Activated T-cell treated with anti-CD3 and anti-CD28 coated beads for 24 hours (primary cell): ENCODE data around the gene PMCH.
"Not testable (repeated sequence)": the region's sequence is repeated elsewhere in the genome, so short reads cannot be mapped to it uniquely, and the experiment has no call there.

Experiments
- DNase-seq: peaks from one replicate; pipeline ENCODE4 v3.0.0-alpha.2; 2020; ENCODE audit warnings: low read depth

Gene PMCH, protein sequence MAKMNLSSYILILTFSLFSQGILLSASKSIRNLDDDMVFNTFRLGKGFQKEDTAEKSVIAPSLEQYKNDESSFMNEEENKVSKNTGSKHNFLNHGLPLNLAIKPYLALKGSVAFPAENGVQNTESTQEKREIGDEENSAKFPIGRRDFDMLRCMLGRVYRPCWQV

DNA sequence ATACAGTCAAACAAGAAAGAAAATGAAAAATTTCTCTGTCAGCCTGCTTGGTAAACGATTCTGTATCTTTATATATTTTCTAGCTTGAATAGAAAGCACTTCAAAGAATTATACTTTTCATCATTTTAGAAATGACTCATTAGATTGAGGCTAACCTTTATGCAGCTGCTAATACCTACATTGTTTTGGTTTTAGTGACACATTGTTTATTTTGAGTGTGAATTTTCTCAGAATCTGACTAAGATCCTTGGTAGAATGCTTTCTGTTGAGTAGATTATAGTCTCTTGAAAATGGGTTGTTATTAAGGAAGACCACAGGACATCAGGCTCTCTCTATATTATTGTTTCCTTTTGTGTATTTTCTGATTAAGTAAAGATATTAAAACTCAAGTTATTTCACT lies at the start of gene PMCH:
Gene PMCH (minus strand): TSS at position 45 of the 400 bp plus-strand sequence. CDS start 63 bp downstream, outside the sequence.
- DNase-seq, result no peak

DNA sequence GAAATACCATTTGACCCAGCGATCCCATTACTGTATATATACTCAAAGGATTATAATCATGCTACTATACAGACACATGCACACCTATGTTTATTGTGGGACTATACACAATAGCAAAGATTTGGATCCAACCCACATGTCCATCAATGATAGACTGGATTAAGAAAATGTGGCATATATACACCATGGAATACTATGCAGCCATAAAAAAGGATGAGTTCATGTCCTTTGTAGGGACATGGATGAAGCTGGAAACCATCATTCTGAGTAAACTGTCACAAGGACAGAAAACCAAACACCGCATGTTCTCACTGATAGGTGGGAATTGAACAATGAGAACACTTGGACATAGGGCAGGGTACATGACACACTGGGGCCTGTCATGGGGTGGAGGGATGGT lies 43.2 kb upstream of the PMCH start:
- DNase-seq, result not testable (repeated sequence)

DNA sequence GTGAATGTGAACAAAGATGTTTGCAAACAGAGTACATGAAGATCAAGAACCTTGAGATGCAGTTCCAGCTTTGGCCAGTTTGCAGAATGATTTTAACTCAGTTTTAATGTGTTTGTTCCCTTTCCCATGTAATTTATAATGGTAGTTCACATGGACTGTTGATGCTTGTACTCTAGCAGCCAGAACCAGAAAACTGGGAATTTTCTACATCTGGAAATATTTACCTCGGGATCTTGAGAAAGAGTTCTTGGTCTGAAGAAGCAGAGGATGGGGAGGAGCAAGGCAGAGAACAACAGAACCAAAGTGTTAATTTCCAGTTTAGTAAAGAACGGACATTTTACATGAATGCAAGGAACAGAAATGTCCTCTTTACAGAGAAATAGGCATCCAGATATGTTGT lies 37.0 kb upstream of the PMCH start:
- DNase-seq, result no peak

DNA sequence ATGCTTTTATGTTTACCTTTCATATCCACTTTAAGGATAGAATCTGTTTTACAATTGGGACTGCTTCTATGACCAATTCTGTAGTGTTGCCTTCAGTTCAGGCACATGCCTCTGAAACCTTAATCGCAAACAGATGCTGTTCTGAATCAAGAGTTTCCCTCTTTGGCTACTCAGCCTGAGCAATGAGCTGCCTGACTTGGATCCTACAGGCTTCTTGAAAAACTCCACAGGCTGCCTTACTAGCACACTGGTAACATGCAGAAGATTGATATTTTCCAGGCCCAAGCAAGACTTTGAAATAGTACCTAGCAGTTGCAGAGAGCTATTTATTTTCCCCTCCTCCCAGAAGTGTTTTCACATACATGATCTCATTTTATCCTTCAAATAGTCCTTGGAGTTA lies 34.8 kb upstream of the PMCH start:
- no peak for DNase-seq

DNA sequence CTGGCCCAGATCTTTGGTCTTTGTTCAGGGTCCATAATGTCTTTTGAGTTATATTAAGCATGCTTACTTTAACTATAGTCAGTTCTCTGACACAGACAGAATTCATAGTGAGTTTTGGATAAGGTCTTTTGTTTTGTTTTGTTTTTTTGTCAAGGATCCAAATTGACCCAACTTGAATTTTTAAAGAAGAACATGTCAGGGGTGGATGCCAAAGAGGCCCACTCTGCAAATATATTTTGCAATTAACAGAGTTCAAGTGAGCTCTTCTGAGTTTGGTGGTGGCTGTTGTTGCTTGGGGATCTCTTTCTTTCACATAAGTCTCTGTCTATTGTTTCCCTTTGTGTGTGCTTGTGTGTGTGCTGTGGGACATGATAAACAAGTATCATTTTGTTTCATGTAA lies 34.4 kb upstream of the PMCH start:
- DNase-seq, result no peak

DNA sequence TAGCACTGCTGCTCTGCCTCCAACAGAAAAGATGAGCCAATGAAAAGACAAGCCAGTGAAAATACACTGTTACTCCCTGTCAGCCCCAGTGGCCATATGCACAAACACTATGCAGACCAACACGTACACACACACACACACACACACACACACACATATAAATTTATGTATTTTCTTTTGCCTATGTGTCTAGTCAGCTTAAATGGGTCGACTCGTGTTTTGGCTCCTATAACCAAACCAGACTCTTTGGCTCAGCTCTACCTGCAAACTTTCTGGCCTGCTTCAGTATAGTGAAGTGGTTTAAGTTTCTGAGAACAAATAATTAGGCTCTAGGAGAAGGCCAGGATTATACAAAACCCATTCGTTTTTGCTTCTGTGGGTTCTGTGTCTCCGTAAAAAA lies 30.3 kb upstream of the PMCH start:
- DNase-seq, result no peak

DNA sequence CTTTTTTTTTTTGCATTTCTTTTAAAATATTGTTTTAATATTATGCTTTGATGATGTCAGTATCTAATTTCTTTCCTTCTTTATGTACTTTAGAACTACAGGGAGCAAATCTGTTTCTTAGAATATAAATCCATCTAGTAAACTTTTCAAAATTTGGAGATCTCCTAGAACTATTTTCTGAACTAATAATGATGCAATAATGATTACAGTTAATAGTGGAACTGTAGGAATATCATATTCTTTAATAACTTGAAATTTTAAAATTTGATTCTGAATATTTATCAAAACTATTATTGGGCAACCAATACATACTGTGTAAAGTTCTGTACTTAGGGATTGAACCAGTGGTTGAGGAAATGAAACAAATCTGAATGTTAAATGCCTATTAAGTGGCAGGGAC lies 23.1 kb upstream of the PMCH start:
- no peak for DNase-seq

DNA sequence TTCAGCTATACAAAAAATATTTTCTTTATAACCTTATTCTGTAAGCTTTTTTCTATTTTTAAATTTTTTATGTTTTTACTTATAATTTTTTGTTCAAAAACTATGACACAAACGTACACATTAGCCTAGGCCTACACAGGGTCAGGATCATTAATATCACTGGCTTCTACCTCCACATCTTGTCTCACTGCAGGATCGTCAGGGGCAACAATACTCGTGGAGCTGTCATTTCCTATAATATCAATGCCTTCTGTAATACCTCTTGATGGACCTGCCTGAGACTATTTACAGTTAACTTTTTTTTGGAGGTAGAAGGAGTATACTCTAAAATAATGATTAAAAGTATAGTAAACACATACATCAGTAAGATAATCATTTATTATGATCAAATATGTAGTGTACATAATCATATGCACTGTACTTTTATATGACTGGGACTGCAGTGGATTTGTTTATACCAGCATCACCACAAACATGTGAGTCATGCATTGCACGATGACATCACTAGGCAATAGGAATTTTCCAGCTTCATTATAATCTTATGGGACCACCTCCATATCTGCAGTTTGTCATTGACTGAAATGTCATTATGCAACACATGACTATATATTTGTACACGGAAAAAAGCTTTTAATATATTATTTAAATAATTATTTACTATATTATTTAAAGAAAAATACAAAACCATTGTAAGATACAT lies 18.5 kb upstream of the PMCH start:
- no peak for DNase-seq

DNA sequence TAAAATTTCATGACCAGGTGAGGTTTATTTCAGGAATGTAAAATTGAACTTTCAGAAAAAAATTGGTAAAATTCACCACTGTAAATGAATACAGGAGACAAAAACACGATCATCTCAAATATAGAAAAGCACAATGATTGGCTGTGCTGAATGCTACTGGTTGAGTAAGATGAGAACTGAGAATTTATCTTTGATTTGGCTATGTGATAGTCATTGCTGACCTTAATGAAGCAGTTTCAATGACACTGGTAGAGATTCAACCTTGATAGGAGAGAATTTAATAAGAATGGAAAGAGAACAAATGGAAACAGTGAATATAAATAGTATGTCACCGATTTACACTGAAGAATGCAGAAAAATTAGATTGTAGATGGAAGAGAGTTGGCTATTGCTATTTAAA lies 6.4 kb upstream of the PMCH start:
- DNase-seq, result no peak

DNA sequence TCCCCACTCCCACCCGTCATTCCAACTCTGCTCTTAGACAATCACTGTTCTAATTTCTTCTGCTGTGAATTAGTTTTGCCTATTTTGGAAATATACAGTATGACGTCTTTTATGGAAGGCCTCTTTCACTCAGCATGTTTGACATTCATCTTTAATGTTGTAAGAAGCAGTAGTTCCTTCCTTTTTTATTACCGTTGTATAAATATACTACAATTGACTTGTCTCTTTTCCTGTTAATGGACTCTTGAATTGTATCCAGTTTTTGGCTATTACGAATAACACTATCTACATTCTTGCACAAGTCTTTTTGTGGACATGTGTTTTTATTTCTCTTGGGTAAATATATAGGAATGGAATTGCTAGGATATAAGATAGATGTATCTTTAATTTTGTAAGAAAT lies 4.9 kb upstream of the PMCH start:
- DNase-seq, result no peak

DNA sequence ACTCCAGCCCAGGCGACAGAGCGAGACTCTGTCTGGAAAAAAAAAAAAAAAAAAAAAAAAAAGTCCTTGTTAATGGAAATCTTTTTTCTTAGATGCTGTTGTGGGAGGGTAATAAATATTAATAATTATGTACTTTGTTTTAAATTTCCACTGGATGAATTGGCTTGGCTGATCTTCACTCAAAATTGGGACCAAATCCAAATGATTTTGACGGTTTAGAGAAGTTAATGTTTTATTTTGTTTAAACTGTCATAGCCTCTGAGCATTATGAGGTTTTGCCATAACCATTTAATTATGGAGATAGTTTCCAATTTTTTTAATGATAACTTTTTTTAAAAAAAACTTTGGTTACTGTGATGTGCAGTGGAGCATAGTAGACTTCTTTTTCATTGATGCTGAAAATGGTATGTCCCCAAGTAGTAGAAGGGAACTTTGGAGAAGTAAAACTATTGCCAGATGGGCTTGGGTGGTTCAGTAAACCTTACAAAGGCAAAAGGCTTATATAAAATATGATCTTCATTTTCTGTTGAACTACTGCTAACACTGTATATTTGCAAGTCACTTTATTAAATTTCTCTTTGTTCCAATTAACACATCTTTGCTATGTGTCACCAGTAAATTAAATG lies 3.9 kb upstream of the PMCH start:
- DNase-seq, result no peak

DNA sequence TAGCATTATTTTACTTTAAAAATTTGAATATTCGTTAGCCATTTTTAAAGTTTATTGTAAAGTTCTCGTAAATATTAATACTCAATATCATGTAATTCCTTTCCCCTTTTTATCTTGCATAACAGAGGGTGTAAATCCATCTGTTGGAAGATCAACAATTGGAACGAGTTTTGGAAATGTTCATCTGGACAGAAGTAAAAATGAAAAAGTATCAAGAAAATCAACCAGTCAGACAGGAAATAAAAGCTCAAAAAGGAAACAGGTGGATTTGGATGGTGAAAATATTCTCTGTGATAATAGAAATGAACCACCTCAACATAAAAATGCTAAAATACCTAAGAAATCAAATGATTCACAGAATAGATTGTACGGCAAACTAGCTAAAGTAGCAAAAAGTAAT lies 1.8 kb downstream of the PMCH start:
- DNase-seq, result no peak

DNA sequence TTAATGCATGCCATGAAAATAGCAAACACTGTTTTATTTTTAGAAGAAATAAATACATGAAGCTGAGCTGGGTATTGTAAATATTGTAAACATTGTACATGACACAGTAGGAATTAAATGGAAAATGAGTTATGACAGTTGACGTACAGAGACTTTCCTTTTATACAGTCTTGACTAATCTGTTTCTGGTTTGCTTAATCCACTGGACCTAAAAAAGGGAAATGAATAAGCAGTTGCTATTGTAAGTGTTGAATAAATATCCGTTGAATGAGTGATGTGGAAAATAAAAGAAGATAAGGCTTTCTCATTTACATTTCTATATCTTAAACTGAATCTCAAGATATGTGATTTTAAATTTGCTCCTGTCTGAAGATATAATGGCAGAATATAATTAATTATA lies 15.0 kb downstream of the PMCH start:
- no peak for DNase-seq

DNA sequence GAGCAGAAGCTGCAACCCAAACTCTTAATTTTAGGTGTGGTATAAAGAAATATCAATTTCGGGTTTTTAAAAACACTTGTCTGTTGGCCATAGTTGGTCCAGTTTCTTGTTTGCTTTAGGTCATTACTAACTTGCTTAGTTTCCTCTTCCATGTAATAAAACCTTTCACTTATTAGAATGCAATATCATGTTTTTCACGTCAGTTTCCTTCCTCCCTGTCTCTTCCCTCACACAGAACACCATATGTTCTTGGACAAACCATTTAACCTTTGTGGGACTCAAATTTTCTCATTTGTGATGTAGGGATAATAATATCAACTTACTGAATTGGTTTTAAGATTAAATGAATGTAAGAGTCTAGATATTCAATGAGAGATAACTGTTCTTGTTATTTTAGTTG lies 22.9 kb downstream of the PMCH start:
- no peak for DNase-seq

DNA sequence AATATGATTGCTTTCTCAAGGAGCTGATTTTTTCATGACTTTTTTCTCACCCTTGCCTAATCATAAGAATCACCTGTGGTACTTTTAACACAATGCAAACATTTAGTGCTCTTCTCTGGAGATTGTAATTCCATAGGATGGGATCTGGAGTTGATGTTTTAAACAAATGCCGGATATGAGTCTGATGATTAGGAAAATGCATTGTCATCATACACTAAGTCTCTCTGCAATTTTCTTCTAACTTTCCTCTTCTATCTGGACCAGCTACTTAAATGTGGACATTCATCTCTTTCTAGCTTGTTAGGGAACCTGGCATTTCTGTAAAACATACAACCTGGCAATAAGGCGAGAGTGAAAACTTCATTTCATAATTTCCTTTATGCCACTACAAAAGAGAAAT lies 23.5 kb downstream of the PMCH start:
- DNase-seq, result no peak

DNA sequence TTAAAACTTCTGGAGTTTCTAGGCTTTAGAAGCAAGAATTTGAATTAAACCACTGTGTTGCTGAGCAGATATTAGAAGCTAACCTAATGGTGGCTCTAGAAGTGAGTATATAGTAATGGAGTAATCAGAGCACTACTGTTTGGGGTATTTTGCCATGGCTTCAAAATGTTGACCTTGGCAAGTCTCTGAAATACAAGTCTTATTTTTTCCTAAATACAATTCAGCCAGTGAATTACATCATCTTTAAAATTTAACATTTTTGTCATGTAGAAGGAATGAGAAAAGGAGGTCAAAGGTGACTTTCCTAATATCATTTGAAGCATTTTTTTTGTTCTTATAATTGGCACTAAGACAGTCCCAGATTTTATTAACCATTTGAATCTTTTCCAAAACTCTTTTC lies 25.2 kb downstream of the PMCH start:
- DNase-seq, result no peak

DNA sequence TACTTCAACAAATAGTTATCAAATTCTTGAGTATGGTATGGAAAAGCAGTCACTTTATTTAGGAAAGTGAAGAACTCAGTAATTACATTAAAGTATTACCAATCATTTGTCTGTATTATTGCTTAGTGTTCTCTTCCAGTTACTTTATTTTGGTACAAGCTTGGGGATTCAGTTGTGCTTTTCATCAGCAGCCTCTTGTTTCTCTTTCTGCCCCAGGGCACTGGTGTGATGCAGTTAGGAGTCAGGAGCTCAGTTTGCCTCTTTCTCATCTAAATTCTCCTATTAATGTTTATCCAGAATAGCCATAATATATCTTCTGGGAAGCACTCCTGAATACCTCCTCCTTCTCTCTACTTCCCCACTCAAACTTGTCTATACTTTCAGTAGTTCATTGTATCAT lies 25.7 kb downstream of the PMCH start:
- DNase-seq, result no peak

DNA sequence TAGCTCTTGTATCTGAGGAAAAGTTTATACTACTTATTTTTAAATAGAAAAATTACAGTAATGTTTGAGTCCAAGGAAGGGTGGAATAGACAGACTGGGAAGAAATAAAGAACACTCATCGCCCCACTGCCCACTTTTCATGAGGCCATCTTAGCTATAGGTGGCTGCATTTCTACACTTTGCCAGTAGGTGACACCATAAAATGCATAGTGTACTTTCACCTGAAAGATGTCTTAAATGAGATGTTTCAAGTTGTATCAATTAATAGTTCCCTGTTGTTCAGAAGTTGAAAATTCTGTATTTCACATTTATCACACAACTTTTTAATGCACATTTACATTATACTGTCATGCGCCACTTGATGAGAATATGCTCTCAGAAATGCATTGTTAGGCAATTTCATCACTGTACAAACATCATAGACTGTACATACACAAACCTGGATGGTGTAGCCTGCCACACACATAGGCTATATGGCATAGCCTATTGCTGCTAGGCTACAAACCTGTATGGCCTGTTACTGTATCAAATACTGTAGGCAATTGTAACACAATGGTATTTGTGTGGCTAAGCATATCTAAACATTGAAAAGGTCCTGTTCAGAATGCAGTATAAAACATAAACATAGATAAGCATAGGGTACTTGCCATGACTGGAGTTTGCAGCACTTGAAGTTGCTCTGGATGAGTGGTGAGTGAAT lies 27.6 kb downstream of the PMCH start:
- no peak for DNase-seq

DNA sequence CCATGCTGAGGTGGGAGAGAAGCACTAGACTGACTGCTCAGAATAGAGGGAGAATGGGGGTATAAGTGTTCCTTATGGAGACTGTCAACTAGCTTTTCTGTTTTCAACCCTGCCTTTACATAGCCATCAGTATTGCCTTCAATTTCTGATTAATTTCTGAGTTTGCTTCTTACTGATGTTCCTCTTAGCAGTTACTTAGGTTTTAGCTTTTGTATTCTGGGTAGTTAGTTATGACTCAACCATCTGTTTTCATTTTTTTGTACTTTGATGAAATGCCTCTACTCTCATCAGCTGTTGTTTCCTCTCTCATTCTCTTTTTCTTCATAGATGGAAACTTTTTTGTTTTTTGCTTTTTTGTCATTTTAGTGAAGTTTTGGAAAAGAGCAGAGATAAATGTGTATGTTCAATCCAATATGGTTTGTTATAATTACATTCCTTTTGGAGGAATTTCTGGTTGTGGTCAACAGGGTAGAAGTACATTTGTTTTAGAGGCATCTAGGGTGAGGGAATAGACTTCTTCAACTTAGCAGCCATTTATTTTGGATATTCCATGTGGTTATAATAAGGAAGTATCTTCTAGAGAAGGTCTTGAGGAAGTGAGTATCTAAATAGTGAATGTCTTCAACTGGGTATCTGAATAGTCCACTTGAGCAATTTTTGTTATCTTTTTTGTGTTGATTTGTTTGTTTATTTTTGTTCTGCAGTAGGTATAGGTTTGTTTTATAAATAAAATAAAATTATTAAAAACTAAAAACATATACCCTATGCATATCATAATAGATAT lies 29.6 kb downstream of the PMCH start:
- no peak for DNase-seq

DNA sequence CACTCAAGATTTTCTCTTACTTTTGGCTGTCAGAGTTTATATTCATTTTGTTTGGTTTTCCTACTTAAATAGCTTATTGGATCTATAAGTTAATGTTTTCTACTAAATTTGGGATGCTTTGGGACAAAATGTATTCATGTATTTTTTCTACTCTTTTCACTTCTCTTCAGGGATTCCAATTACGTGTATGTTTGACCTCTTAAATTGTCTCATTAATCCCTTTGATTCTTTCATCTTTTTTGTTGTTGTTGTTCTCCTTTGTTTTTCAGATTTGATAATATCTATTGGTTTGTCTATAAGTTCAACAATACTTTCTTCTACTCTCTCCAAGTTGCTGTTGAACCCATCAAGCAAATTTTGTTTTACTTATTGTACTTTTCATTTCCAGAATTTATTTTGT lies 34.2 kb downstream of the PMCH start:
- DNase-seq, result no peak

DNA sequence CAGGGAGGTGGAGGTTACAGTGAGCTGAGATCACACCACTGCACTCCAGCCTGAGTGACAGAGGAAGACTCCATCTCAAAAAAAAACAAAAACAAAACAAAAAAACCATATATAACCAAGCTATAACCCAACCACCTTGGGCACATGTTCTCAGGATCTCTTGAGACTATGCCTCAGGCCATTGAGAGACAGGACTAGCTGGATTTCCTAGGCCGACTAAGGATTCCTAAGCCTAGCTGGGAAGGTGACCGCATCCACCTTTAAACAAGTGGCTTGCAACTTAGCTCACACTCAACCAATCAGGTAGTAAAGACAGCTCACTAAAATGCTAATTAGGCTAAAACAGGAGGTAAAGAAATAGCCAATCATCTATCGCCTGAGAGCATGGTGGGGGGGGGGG lies 42.4 kb downstream of the PMCH start:
- DNase-seq, result not testable (repeated sequence)

DNA sequence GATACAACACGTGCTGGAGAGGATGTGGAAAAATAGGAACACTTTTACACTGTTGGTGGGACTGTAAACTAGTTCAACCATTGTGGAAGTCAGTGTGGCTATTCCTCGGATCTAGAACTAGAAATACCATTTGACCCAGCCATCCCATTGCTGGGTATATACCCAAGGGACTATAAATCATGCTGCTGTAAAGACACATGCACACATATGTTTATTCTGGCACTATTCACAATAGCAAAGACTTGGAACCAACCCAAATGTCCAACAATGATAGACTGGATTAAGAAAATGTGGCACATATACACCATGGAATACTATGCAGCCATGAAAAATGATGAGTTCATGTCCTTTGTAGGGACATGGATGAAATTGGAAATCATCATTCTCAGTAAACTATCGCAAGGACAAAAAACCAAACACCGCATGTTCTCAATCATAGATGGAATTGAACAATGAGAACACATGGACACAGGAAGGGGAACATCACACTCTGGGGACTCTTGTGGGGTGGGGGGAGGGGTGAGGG lies 50.5 kb downstream of the PMCH start:
- not testable (repeated sequence) for DNase-seq
